GM19351 (cell line): Measurements from ENCODE around the gene DNAH10.

Experiments used
- ATAC-seq: cut with Tn5 transposase; IDR thresholded peaks from one replicate; pipeline ENCODE4 v1.9.1; 2021; ENCODE audit warnings: mild to moderate bottlenecking, moderate library complexity; ENCODE audit not compliant: unreplicated experiment

The DNAH10 gene

DNA sequence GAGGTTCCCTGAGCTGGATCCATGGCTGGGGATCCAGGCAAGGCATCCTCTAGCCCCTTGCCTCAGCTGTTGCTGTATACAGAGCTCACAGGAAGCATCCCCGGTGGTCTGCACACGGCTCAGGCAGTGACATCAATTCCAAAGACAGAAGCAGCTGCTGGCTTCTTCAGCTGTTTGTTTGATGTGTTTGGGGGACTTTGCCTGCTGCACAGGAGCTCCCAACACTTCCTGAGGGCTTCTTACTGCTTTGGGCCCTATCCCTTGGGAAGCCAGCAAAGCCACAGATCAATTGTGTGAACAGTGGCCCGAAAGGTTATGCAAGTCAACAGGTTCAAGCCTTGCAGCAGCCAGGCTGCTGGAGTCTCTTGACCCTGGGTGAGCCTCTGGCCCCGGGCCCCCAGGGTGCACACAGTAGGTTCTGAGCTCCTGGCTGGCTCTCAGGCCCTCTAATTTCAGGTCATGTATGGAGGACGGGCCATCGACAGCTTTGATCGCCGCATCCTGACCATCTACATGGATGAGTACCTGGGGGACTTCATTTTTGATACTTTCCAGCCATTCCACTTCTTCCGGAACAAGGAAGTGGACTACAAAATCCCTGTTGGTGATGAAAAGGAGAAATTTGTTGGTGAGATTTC, 168.0 kb downstream of the DNAH10 start:
- no peak for ATAC-seq

DNA sequence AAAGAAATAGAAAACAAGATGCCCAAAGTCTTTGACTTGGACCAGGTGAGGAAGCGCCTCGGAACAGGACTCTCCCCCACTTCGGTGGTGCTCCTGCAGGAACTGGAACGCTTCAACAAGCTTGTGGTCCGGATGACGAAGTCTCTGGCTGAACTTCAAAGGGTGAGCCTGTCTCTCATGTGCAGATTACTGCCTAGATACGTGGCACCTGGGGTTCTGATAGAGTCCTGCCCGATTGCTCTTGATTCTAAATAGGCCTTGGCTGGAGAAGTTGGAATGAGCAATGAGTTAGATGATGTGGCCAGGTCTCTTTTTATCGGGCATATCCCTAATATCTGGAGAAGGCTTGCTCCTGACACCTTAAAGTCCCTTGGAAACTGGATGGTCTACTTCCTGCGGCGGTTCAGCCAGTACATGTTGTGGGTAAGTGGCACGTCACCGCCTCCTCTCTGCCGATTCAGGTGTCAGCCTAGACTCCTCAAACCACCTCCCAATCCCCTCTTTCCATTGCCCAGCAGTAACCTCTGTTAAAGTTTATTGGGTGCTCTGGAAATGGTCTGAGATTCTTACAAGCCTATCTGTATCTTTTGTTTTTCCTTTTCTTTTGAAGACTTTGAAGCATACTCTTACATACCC, 169.7 kb downstream of the DNAH10 start:
- ATAC-seq, result no peak

DNA sequence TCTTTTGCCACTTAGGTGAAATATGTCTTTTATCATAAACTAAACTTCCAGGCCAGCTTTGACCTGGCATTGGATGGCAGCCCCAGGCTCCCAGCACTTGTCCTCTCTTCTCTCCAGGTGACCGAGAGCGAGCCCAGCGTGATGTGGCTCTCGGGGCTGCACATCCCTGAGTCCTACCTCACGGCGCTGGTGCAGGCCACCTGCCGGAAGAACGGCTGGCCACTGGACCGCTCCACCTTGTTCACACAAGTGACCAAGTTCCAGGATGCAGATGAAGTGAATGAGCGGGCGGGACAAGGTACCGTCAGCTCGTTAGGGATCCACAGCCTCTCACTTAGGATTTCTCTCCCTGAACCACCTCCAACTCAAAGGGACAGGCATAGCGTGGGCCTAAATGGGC, 171.1 kb downstream of the DNAH10 start:
- ATAC-seq, result no peak

DNA sequence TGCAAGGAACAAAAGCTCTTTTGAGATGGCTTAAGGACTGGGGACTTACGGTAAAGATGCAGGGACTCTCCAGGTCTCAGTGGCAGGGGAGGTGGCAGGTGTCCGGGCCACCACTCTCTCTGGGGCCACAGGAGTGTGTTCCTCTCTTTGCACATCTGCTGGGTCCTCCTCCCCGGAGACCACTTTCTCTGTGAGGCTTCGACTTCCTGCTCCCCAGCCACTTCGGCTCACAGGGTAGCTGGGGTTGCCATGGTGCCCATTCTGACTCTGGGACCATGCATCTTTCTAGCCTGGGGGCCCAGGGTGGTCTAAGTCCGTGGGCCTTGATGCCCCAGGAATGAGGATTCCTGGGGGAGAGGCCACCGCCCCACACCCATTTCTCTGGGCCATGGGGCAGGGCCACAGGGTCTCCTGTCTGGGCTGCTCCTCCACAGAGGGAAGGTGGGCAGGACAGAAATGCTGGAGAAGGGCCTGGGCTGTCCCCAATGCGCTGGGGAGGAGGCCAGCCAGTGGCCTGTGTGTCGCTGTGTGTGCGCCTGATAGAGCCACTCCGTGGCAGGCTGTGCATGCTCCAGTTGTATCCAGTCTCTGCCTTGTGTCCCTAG, 172.0 kb downstream of the DNAH10 start:
- ATAC-seq, result no peak

DNA sequence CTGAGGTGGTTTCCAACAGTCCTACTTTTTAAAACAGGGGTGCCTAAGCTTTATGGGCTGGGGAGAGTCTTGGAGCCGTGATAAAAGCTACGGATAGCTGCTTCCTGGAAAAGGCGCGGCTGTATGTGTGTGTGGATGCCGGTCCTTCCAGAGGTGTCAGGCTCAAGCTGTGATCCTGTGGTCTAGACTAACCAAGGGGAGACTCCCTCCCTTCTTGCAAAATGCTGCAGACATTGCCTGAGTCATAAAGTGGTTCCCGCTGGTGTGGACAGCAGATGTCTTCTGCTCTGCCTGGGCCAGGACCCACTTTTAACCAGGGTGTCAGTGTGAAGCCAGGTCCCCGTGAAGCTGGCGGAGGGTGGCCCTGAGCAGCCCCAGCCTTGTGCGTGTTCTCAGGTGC, 172.7 kb downstream of the DNAH10 start:
- no peak for ATAC-seq

DNA sequence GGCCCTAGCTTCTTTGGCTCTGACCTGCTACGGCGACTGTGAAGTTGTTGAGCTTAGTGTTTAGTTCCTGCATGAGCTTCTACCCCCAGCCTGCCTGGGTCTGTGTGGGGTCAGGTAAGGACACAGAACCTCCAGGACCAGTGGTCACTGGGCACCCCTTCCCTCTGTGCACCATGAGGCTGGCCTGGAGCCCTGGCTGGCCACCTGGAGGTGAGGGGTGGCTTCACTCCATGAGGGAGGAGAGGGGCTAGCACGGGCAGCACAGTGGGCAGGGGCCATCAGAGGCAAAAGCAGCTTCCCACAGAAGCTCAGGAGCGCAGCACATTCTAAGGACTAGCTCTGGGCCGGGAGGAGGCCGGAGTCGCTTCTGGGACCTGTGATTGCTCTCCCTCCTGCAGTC, 173.9 kb downstream of the DNAH10 start:
- no peak for ATAC-seq

DNA sequence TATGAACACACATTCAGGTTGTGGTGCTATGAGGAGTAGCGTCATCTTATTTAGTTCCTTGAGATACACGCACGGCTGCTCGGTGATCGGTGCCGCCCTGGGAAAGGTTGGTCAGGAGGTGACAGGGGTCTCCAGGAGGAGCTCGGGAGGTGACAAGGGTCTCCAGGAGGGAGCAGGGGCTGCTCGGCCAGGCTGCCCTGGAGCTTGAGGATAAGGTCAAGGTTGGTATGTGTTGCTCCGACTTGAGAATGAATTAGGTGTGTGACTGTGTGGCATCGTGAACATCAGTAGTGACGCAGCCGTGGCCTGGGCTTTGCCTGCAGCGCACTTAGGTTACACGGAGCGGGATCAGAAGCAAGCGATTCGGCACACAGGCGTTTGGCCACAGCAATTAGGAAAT, 174.4 kb downstream of the DNAH10 start:
- ATAC-seq, result no peak

DNA sequence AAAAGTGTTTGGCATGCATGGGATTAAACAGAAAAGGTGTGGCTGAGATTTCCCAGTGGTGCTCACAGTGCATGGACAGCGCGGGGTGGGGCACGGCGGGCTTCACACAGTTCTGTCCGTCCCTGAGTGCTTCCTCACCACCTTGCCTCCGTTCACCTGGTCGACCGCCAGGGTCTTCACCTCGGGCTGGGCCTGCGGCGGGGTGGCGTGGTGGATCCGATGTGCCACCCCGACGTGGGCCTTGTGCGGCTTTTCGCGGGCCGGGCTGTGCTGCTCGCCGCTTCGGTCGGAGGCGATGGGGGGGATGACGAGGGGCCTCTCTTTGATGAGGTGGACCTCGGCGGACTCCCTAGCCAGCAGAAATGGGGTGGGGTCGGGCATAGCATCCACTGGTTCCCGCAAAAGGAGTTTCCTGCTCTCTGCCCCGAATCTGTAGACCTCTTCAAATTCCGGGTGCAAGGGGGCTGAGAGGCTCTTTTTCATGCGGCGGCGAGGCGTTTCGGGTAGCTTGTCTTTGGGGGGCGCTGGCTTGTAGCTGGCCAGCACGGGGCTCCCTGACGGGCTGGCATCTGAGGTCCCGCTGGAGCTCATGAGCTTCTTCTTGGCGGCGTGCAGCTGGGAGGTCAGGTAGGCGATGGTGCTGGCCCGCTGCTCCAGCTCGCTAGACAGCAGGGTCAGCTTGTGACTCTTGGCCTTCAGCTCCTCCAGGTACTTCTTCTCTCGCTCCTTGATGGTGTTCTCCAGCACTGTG, 175.0 kb downstream of the DNAH10 start:
- no peak for ATAC-seq

DNA sequence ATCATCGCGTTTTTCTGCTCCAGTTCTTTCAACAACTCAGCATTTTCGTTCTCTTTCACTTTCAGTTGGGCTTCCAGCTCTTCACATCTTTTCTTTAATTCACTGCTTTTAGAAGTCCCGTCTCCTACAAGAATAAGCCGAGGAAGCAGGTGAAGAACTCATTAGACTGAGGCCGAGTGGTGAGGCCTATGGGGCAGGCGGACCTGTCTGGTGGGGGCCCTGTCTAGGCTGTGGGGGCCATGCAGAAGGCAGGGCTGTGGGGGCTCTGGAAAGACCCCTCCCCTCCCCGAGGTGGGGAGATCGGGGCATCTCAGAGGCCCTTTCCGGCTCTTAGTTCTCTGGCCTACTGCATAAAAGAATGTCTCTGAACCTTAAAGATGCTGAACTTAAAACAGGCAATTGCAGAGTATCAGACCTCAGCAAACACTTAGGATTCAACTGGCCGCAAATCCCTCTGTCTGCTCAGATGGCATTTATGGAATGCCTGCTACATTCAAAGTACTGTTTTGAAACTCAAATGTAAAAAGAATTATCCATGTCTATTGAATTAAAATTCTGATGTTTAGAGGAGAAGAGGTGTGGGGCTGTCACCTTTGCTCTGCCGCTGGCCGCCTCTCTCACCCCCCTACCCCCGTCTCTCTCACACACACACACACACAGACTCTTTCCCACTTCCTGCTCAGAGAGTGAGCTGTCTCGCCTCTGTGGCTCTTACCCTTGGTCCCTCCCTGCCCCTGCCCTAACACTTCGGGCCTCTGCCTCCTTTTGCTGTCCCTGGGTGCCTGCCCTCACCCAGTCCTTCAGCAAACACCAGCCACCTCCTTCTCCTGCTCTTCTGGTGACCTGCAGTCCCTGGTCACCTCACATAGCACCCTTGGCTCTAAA, 175.8 kb downstream of the DNAH10 start:
- ATAC-seq, result no peak

DNA sequence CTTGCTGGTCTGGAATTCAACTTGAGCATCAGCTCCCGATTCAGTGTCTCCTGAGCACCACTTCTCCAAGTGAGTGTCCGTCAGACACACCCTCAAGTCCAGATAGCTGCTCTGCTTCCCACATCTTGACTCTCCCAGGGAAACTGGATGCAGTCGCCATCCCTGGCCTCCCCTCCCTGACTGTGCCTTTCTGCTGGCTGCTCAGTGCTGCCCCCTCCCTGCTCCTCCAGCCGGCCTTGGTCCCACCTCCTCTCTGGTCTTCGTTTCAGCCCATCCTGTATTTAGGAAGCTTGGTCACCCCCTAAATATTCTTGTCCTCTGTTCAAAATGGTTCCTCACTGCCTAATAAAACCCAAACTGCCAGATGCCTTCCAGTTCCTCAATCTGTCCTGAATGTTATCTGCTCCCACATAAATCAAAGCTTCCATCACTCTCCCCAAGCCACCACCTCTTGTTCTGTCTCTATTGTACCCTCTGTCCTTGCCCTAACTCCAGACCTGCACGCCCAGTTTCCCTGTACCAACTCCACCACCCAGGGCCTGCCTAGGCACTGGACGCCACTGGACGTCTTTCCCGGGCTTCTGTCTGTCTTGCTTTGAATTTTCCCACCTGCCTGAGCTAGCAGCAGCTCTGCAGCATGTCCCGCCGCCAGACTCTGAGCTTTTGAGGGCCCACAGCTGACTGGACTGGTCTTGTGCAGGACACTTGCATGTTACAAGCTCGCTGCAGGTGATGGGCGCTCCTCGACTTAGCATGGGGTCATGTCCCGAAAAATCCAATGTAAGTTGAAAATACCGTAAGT, 176.8 kb downstream of the DNAH10 start:
- ATAC-seq, result no peak

DNA sequence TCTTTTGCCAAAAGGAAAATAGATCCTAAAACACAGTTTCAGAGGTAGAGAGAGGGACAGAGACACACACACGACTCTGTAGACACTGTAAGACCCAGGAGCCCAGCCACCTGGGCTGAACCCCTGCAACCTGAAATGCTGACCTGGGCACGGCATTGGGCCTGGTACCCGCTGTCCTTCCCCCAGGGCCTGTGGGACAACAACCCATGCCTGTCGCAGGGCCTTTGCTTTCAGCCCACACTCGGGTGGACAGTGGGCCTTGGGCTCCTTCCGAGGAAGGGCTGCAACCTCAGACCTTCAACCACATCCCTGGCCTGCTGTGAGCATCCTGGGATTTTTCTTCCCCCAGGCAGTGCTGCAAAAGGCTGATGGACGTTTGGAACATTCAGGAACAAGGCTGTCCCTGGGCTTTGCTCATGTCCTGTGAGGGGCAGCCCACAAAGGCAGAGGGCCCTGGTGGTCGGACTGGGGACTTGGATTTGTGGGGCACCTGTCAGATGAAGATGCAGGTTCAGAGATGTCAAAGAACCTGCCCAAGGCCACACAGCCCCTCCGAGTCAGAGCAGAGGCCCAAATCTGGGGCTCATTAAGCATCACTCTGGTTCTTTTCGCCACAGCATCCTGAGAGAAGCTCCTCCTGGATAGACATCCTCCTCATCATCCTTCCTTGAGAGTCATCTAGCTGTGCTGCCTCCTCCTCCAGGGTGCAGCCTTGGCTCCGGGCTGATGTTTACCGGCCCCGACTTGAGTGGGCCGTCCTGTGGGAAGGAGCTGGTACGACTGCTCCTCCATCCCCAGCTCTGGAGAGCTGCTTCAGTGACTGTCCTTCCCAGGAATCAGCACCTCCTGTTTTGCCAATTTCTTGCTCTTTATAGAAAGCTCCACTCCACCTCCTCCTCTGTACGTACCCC, 177.9 kb downstream of the DNAH10 start:
- no peak for ATAC-seq

DNA sequence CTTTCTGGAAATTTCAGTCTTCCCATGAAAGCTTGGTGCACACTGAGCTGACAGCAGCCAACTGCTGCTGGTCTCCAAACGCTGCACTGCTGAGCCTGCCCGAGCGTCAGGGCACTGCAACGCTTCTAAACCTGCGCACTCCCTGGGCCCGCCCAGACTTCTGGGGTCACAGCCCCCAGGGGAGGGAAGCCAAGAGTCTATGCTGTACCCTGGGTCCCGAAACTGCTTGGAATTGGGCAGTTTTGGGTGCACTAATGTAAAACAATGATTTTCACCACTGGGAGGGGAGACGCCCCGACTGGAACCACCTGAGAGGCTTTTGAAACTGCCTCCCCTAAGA, 178.5 kb downstream of the DNAH10 start:
- ATAC-seq, result no peak

DNA sequence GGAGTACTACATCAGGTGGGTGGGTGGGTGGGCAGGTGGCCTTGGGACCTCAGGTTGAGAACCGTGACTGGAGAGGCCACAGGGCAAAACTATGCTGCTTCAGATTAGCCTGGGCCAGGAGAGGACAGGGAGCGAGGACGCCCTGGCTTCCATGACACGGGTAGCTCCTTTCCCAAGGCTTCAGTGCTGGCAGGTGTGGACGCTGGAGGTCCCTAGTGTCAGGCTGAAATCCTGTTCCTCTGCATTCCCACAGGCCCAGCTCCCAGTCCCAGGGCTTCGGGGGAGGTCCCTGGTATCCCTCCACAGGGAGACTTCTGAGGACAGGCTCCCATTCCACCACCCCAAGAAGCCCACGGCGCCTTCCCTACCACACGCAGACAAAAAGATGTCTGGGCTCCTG, 178.9 kb downstream of the DNAH10 start:
- ATAC-seq, result no peak

DNA sequence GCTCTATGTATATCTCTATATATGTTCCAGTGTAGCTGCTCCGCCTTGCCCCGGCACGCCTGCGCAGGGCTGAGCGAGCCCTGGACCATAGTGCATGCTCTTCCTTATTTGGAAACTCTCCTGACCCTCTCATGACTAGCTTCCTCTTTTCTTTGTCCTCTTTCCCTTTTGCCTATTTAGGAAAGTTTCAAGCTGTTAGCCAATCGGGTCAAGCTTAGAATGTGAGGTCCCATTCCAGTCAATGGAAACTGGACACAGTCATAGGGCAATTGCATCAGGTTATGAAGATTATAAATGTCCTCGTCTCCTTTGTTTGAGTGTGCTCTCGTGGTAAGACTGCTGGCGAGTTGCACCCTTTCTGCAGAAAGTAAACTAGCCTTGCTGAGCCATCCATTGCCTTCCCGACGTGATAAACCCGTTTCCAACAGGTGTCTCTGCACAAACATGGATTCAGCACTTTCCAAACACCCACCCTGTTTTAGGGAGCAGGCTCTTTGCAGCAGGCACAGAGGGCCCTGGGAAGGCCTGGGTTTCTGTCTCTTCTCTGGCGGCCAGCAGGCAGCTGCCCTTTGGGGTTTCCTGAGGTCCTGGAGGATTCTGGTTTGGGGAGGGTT, 179.6 kb downstream of the DNAH10 start:
- no peak for ATAC-seq

DNA sequence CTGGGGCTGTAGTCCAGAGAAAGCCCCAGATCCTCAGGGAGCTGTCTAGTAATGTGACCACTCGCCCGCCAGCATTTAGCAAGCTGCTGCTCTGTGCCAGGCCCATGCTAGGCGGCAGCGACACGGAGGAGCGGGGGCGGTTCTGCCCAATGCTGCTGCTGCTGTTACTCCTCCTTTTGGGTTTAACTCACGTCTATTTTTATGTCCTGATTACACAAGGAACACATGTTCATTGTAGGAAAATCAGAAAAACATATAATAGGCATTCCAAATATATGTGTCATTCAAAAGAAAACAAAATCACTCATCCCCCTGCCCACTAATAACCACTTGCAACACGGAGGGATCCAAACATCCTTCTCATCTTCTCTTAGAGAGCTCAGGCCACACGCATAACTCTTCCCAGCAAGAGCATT, 180.1 kb downstream of the DNAH10 start:
- no peak for ATAC-seq

DNA sequence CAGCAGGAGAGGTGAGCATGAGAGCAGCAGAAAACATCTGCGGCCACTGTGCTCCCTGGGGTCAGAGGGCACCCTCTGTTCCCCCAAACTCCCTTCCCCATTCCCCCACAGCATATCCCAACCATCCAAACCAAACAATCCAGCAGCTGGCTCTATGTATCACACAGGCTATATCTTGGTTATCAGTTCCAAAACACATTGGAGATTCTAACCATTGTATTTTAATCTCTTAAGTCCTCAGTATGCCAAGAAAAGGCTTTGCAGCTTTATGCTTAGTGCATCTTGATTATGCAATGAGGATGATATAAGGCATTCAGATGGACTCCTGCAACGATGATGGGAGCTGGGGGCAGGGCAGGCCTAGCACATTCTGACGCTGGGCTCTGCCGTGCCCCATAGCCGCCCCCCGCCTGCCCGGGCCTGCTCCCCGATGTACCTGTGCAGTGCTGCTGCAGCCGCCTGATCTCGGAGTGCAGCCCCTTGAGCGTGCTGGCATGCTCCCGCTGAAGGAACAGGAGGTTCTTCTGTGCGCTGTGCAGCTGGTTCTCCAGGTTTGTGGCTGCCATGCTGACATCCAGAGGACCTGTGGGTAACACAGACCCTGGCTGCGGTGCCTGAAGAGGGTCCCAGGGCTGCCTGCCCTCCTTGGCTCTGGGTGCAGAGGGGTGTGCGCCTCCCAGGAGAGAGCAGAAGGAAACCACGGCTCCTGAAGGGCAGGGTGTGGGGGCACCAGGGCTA, 181.0 kb downstream of the DNAH10 start:
- ATAC-seq, result no peak

DNA sequence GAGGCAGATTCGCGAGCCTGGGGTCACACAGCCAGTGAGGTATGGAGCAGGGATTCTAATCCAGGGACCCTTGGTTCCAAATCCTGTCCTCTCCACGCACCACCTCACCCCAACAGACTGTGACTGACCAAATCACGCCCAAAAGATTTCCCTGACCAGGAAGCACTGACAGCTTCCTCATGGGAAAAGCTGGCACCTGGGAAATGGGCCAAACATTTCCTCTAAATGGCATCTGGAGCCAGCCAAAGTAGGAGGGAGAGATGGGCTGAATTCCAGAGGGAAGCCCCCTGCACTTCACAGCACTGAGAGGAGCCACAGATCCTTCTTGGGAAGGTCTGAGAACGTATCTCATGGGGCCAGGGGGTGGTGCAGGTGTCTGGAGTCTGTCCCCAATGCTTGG, 181.7 kb downstream of the DNAH10 start:
- ATAC-seq, result no peak

DNA sequence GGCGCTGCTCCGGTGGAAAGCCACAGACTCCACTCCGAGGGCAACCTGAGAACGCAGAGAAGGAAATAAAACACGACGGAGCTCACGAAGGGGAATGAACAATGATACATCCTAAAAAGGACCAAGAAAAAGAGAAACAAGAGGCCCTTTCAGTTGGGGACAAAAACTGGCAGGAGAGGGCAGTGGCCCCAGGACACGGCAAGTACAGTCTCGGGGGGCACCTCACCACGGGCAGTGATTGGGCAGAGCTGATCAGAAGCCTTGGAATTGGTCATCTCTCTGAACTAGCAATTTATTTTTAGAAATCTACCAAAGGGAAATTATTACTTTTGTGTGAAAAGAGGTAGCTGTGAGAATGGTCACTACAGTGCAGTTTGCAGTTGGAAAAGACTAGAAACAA, 182.6 kb downstream of the DNAH10 start:
- ATAC-seq, result no peak
